NB4 (cell line): ENCODE measurements around the gene DSE.

Source experiments
- MYC ChIP-seq: IDR thresholded peaks from 2 replicates; pipeline ENCODE4 v1.6.1; 2011; ENCODE audit warnings: low read depth, low read length
- POLR2A ChIP-seq: IDR thresholded peaks from 2 replicates; pipeline ENCODE4 v1.6.1; 2011; ENCODE audit warnings: mild to moderate bottlenecking; ENCODE audit not compliant: insufficient read length; ENCODE audit errors: extremely low read depth
- TF ChIP-seq, protein P1 (sequence below): IDR thresholded peaks from one replicate; pipeline ENCODE4 v1.5.1; 2012; ENCODE audit warnings: low read depth, low read length

DNA sequence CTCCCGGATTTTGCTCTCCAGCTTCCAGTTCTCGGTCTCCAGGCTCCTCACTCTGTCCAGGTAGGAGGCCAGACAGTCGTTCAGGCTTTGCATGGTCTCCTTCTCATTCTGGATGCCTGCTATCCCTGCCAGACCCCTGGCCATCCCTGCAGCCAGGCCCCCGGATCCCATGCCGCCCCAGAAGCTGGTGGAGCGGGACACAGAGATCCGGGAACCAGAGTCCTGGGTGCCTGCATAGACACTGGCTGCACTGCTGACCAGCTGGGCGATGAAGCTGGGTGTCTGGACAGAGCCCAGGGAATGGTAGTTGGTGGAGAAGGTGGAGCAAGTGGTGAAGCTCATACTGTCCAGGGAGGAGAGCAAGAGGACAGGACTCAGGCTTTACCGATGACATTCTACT lies 87.5 kb downstream of the DSE start:
- TF ChIP-seq, protein P1, sequence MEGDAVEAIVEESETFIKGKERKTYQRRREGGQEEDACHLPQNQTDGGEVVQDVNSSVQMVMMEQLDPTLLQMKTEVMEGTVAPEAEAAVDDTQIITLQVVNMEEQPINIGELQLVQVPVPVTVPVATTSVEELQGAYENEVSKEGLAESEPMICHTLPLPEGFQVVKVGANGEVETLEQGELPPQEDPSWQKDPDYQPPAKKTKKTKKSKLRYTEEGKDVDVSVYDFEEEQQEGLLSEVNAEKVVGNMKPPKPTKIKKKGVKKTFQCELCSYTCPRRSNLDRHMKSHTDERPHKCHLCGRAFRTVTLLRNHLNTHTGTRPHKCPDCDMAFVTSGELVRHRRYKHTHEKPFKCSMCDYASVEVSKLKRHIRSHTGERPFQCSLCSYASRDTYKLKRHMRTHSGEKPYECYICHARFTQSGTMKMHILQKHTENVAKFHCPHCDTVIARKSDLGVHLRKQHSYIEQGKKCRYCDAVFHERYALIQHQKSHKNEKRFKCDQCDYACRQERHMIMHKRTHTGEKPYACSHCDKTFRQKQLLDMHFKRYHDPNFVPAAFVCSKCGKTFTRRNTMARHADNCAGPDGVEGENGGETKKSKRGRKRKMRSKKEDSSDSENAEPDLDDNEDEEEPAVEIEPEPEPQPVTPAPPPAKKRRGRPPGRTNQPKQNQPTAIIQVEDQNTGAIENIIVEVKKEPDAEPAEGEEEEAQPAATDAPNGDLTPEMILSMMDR: no peak
- no peak for TF ChIP-seq POLR2A
- no peak for TF ChIP-seq MYC
